Endometrial microvascular endothelial cells (primary cell): Measurements from ENCODE around the gene CFAP52. TPM values are rescaled to one million over a fixed set of nuclear protein-coding genes. Genes with fewer than 3 reads are reported as not detected.
"Not testable (repeated sequence)": the region's sequence is repeated elsewhere in the genome, so short reads cannot be mapped to it uniquely, and the experiment has no call there.

ENCODE experiments used
- in situ Hi-C: cut with HindIII; loops from 2 replicates; pipeline ENCODE4 v1.10.0; 2017; ENCODE audit warnings: low sequenced_read_pairs, low pct_unique_long_range_greater_than_20kb; ENCODE audit errors: inconsistent ontology term
- total RNA-seq: library from RNA; depleted of rRNA; stranded (reverse); fragments of >200 nt; gene quantifications from one replicate; pipeline ENCODE4 v1.2.3, GENCODE V29; 2015; ENCODE audit errors: inconsistent ontology term

The CFAP52 gene
- not detected for total RNA-seq

- in situ Hi-C loops = no loop called here
Observed at GRCh38 chr17:9576521-9577372, at the start of gene CFAP52. Gene CFAP52 (plus strand): TSS chr17:9576642. CDS start chr17:9576696, 54 bp downstream.

GRCh38 chr17:9527788-9528187, 48.7 kb upstream of the CFAP52 start:
- in situ Hi-C loops = no loop called here

- in situ Hi-C loops = no loop called here
Observed at GRCh38 chr17:9529033-9529700, 47.3 kb upstream of the CFAP52 start.

GRCh38 chr17:9531034-9531433, 45.4 kb upstream of the CFAP52 start:
- in situ Hi-C loops = no loop called here

- in situ Hi-C loops = no loop called here
Observed at GRCh38 chr17:9532715-9533114, 43.7 kb upstream of the CFAP52 start.

GRCh38 chr17:9533441-9533840, 43.0 kb upstream of the CFAP52 start:
- in situ Hi-C loops = no loop called here

- in situ Hi-C loops = no loop called here
Observed at GRCh38 chr17:9536061-9536460, 40.4 kb upstream of the CFAP52 start.

GRCh38 chr17:9537177-9537776, 39.2 kb upstream of the CFAP52 start:
- in situ Hi-C loops = no loop called here

- in situ Hi-C loops = no loop called here
Observed at GRCh38 chr17:9538626-9539025, 37.8 kb upstream of the CFAP52 start.

GRCh38 chr17:9541718-9542117, 34.7 kb upstream of the CFAP52 start:
- in situ Hi-C loops = no loop called here

GRCh38 chr17:9544221-9544620, 32.2 kb upstream of the CFAP52 start:
- in situ Hi-C loops = no loop called here

- in situ Hi-C loops = no loop called here
Observed at GRCh38 chr17:9549215-9549614, 27.2 kb upstream of the CFAP52 start.

GRCh38 chr17:9553181-9553580, 23.3 kb upstream of the CFAP52 start:
- in situ Hi-C loops = no loop called here

- in situ Hi-C loops = no loop called here
Observed at GRCh38 chr17:9553596-9553995, 22.8 kb upstream of the CFAP52 start.

- in situ Hi-C loops = not testable (repeated sequence)
Observed at GRCh38 chr17:9554715-9555114, 21.7 kb upstream of the CFAP52 start.

- in situ Hi-C loops = no loop called here
Observed at GRCh38 chr17:9557161-9557755, 19.2 kb upstream of the CFAP52 start.

GRCh38 chr17:9557857-9558256, 18.6 kb upstream of the CFAP52 start:
- in situ Hi-C loops = no loop called here

- in situ Hi-C loops = no loop called here
Observed at GRCh38 chr17:9564104-9564503, 12.3 kb upstream of the CFAP52 start.

GRCh38 chr17:9566067-9566466, 10.4 kb upstream of the CFAP52 start:
- in situ Hi-C loops = no loop called here
